ENCODE results near the gene FSTL3. TPM values are rescaled to one million over a fixed set of nuclear protein-coding genes. Genes with fewer than 3 reads are reported as not detected.
A peak's percentile ranks its signal among the peaks of the same experiment; 100 is the strongest.

FSTL3 gene
- total RNA-seq, 2 donors from 2014 or later = 1.3 to 2.0 TPM

DNA sequence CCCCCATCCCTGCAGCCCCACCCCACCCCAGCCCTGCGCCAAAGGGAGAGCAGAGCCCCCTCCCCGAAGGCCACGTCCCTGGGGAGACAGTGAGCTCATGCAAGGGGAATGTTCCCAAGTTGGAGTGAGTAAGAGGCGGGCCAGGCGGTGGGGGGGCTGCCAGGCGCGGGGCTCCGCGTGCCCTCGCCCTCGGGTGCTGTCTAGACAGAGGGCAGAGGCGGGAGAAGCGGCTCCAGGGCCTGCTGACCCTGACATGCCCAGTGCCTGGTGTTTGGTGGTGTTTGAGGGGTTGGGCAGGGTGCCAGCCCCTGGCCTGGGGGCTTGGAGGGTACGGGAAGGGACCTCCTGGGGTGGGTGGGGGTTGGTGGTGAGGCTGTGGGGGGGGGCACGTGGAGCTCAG is 1.0 kb downstream of the FSTL3 start:
- ATAC-seq (no peak), DNase-seq (no peak)
- Mint-ChIP-seq H3K27me3 (peaks cover 17% of the 10 kb centered on the region), H3K4me1 (peaks cover 9% of the 10 kb centered on the region), H3K36me3 (ENCODE audit: low read depth) (no peaks in the 10 kb centered on the region), H3K4me3 (no peak overlapping the region), H3K27ac (no peak overlapping the region)
- H3K9me3 ChIP-seq (ENCODE audit: control insufficient read depth, low read length, poor library complexity, severe bottlenecking) = no peaks in the 10 kb centered on the region

DNA sequence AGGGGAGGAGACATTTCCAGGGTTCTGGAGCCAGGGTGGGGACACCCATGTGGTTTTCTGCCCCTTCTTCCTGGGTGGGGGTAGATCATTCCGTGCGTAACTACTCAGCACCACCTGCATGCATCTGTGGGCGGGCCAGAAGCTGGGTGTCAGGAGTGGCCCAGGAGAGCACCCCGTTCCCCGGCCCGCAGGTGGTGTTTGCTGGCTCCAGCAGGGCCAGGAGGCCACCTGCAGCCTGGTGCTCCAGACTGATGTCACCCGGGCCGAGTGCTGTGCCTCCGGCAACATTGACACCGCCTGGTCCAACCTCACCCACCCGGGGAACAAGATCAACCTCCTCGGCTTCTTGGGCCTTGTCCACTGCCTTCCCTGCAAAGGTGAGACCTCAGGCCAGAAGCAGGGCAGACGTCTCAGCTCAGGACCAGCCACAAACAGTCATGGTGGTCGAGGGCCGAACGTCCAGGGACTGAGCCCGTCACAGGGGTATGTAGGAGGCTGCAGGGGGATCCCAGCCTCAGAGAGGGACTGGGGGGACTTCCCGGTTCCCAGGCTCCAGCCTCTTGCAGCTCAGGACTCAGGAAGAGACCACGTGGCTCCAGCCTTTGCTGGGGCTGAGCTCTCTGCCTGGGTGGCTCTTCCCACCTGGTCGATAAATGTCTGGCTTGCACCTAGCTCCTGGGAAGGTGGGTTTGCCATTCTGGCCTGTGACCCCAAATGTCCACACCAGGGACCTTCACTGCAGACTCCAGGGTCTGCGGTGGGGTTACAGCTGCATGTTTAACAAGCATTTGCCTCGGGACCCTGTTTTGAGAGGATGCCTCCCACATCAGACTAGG is 1.6 kb downstream of the FSTL3 start:
- Mint-ChIP-seq H3K27ac (no peak overlapping the region), H3K4me1 (peaks cover 9% of the 10 kb centered on the region), H3K36me3 (ENCODE audit: low read depth) (no peaks in the 10 kb centered on the region), H3K27me3 (peaks cover 17% of the 10 kb centered on the region), H3K4me3 (peak overlapping the region; percentile 31)
- no peak for DNase-seq
- H3K9me3 ChIP-seq (ENCODE audit: control insufficient read depth, low read length, poor library complexity, severe bottlenecking) = no peaks in the 10 kb centered on the region
- ATAC-seq = no peak

DNA sequence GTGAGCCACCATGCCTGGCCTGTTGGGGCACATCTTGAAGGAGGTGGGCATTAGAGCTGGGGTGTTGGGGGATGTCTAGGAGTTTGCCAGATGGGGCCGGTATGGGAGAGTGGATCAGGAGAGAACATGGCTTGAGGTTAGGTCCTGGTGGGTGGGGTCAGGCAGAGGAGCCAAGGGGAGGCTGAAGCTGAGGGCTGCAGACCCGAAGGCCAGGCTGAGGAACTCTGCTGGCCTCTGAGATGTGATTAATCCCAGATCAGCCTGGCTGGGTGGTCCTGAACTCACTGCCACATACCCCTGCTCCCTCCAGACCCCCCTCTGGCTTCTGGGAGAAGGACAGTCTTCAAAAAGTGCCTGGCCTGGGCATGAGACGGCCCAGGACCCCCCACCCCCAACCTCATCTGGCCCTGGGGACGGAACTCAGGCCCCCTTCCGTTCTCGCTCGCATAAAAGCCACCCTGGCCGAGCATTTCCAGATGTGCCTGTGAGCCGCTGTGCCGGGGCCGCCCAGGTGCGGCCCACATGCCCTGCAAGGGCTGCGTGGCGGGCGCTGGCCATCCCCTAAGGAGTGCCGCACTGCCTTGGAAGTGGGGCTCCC is 2.7 kb downstream of the FSTL3 start:
- peaks cover 9% of the 10 kb centered on the region for H3K27me3 Mint-ChIP-seq
- peaks cover 9% of the 10 kb centered on the region for H3K4me1 Mint-ChIP-seq
- peak overlapping the region; percentile 75 for H3K4me3 Mint-ChIP-seq
- H3K27ac Mint-ChIP-seq = no peak overlapping the region
- H3K9me3 ChIP-seq (ENCODE audit: control insufficient read depth, low read length, poor library complexity, severe bottlenecking) = no peaks in the 10 kb centered on the region
- DNase-seq (no peak), ATAC-seq (no peak)
- no peaks in the 10 kb centered on the region for H3K36me3 Mint-ChIP-seq (ENCODE audit: low read depth)

DNA sequence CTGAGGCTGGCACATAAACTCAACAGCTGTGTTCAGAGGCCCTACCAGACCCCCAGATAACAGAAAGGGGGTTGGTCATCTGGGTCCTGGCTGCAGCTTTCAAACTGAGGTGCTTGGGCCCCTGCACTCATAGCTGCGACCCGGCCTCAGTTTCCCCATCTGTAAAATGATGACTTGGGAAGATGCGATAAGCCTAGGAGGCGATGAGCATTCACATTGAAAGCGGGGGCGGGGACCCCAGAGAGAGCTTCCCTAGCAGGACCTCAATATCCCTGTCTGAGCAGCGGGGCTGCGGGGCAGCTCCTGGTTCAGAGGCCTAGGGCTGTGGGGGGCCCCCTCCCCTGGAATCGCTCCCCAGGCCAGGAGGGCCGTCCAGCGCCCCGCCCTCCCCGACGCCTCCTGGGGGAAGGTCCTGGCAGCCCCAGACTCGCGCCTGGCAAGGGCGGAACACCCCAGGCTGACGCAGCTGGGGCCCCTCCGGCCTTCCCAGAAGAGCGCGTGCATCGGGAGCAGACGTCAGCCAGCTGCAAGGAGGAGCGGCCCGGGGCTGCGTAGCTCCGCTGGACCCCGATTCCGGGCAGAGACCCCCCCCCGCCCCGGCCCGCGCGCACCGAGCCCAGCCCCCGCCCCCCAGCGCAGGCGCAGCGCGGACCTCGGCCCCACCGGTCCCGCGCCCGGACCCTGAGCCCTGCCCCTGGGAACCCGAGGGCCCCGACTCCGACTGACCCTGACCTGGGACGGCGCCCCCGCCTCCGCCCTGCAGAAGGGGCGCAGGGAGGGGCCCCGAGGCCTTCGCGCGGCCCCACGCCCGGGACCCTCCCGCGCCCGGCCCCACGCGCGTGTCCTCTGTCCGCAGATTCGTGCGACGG is 3.5 kb downstream of the FSTL3 start:
- H3K27ac Mint-ChIP-seq = no peak overlapping the region
- no peak for ATAC-seq

DNA sequence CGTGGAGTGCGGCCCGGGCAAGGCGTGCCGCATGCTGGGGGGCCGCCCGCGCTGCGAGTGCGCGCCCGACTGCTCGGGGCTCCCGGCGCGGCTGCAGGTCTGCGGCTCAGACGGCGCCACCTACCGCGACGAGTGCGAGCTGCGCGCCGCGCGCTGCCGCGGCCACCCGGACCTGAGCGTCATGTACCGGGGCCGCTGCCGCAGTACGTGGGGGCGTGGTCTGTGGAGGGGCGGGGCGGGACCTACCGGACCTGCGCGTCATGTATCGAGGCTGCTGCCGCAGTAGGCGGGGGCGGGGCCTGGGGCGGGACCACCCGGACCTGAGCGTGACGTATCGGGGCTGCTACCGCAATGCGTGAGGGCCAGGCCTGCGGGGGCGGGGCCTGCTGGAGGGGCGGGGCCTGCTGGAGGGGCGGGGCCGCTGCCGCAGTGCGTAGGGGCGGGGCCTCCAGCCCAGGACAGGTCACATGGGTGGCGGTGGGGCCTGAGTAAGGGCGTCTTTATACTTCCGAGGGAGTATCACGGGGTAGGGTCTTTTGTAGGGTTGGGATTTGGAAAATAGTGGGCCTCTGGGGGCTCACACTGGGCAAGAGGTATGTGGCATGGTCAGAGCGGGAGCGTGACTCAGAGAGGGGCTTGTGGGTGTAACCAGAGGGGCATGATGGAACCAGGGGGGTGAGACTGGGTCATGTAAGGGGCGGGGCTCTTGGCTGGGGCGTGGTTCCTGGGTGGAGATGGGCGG is 4.3 kb downstream of the FSTL3 start:
- H3K36me3 Mint-ChIP-seq (ENCODE audit: low read depth) = no peaks in the 10 kb centered on the region
- H3K4me3 Mint-ChIP-seq = peak overlapping the region; percentile 92
- H3K9me3 ChIP-seq (ENCODE audit: control insufficient read depth, low read length, poor library complexity, severe bottlenecking) = no peaks in the 10 kb centered on the region
- H3K27me3 Mint-ChIP-seq = peaks cover 1% of the 10 kb centered on the region
- peak overlapping the region; percentile 93 for H3K27ac Mint-ChIP-seq
- ATAC-seq (peak; percentile 84), DNase-seq (peak; percentile 96 to 100 (median 100))
- H3K4me1 Mint-ChIP-seq = peaks cover 5% of the 10 kb centered on the region

More for the DNA sequence above, 3.5 kb downstream of the FSTL3 start:
- DNase-seq = no peak
- no peaks in the 10 kb centered on the region for H3K9me3 ChIP-seq (ENCODE audit: control insufficient read depth, low read length, poor library complexity, severe bottlenecking)
- Mint-ChIP-seq H3K4me3 (peak overlapping the region; percentile 92), H3K36me3 (ENCODE audit: low read depth) (no peaks in the 10 kb centered on the region), H3K27me3 (peaks cover 7% of the 10 kb centered on the region), H3K4me1 (peaks cover 9% of the 10 kb centered on the region)

DNA sequence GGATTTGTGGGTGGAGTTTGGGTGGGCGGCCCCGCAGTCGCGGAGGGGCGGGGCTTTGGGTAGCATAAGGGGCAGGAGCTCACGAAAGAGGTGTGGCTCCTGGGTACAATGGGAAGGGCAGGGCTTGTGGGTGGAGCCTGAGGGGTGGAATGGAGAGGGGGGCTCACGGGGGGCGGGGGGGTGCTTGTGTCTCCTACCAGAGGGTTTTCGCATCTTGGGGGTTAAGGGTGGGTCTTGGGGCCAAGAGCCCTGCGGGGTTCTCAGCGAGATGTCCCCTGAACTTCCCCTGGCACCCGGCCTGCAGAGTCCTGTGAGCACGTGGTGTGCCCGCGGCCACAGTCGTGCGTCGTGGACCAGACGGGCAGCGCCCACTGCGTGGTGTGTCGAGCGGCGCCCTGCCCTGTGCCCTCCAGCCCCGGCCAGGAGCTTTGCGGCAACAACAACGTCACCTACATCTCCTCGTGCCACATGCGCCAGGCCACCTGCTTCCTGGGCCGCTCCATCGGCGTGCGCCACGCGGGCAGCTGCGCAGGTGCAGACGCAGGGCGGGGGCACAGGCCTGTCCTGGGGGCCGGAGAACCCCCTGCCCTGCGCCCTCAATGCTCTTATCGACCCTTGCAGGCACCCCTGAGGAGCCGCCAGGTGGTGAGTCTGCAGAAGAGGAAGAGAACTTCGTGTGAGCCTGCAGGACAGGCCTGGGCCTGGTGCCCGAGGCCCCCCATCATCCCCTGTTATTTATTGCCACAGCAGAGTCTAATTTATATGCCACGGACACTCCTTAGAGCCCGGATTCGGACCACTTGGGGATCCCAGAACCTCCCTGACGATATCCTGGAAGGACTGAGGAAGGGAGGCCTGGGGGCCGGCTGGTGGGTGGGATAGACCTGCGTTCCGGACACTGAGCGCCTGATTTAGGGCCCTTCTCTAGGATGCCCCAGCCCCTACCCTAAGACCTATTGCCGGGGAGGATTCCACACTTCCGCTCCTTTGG is 5.1 kb downstream of the FSTL3 start:
- peak overlapping the region; percentile 92 for H3K4me3 Mint-ChIP-seq
- H3K36me3 Mint-ChIP-seq (ENCODE audit: low read depth) = no peaks in the 10 kb centered on the region

DNA sequence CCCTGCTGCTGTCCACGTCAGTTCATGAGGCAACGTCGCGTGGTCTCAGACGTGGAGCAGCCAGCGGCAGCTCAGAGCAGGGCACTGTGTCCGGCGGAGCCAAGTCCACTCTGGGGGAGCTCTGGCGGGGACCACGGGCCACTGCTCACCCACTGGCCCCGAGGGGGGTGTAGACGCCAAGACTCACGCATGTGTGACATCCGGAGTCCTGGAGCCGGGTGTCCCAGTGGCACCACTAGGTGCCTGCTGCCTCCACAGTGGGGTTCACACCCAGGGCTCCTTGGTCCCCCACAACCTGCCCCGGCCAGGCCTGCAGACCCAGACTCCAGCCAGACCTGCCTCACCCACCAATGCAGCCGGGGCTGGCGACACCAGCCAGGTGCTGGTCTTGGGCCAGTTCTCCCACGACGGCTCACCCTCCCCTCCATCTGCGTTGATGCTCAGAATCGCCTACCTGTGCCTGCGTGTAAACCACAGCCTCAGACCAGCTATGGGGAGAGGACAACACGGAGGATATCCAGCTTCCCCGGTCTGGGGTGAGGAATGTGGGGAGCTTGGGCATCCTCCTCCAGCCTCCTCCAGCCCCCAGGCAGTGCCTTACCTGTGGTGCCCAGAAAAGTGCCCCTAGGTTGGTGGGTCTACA is 6.6 kb downstream of the FSTL3 start:
- DNase-seq (no peak), ATAC-seq (no peak)
- no peak overlapping the region for H3K27ac Mint-ChIP-seq
- no peaks in the 10 kb centered on the region for H3K9me3 ChIP-seq (ENCODE audit: control insufficient read depth, low read length, poor library complexity, severe bottlenecking)
- peaks cover 5% of the 10 kb centered on the region for H3K4me1 Mint-ChIP-seq
- H3K4me3 Mint-ChIP-seq = no peak overlapping the region
- no peaks in the 10 kb centered on the region for H3K27me3 Mint-ChIP-seq
- no peaks in the 10 kb centered on the region for H3K36me3 Mint-ChIP-seq (ENCODE audit: low read depth)

More for the DNA sequence above, 5.1 kb downstream of the FSTL3 start:
- Mint-ChIP-seq H3K27ac (peak overlapping the region; percentile 93), H3K4me1 (peaks cover 5% of the 10 kb centered on the region), H3K27me3 (no peaks in the 10 kb centered on the region)
- ATAC-seq (no peak), DNase-seq (peak in 2 of 3 donors; percentile 83 to 90)
- H3K9me3 ChIP-seq (ENCODE audit: control insufficient read depth, low read length, poor library complexity, severe bottlenecking) = no peaks in the 10 kb centered on the region

DNA sequence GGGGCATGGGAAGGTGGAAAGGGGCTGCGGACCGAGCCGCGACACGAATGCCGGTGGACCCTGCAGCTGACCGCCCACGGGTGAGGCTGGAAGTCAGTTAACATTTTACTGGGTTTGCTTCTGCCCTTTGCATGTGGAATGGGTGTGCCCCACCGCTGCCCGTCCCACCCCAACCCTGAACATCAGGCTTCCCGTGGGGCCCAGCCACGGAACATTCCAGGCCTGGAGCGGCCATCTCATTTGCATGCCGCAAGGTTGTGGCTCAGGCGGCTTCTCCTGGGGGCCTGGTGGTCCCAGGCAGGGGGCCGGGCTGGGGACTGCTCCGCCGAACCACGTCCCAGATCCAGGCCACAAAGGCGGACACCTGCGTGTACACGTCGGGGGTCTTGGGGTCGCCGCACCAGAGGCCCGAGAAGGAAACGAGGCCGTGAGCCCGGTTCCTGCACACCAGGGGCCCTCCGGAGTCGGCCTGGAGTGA is 9.3 kb downstream of the FSTL3 start:
- no peaks in the 10 kb centered on the region for H3K9me3 ChIP-seq (ENCODE audit: control insufficient read depth, low read length, poor library complexity, severe bottlenecking)
- Mint-ChIP-seq H3K27ac (no peak overlapping the region), H3K4me1 (peaks cover 5% of the 10 kb centered on the region), H3K36me3 (ENCODE audit: low read depth) (no peaks in the 10 kb centered on the region), H3K4me3 (no peak overlapping the region), H3K27me3 (no peaks in the 10 kb centered on the region)
- DNase-seq (no peak), ATAC-seq (no peak)

DNA sequence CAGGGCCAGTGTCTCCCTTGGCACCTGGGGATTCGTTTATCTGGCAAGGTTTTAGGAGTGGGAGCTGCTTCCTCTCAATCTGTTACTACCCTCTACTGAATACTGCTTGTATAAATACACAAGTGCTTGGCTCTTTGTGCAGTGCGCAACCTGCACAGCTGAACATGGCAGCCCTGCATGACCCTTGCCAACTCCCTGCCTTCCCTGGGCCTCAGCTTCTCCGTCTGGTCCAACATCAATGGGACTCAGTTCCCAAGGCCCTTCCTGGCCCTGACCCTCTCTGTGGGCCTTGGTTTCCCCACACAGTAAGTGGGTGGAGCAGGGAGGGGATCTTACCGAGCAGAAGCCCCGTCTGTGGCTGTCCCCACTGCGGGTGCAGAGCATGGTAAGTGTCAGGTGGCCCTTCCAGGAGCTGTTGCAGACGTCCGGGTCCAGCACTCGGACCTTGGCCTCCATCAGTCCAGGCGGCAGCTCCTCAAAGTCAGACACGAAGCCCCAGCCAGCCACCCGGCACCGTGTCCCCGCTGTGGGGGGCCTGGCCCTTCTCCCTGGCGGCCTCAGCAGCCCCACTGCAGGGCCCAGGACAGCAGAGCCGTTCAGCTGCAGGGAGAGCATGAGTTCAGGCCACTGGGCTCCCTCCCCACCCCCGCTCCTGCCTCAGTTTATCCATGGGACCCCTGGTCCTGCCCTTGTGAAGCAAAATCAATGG is 10.6 kb downstream of the FSTL3 start:
- ATAC-seq (no peak), DNase-seq (no peak)
- Mint-ChIP-seq H3K36me3 (ENCODE audit: low read depth) (no peaks in the 10 kb centered on the region), H3K27me3 (no peaks in the 10 kb centered on the region), H3K4me3 (no peak overlapping the region), H3K27ac (no peak overlapping the region), H3K4me1 (no peaks in the 10 kb centered on the region)
- H3K9me3 ChIP-seq (ENCODE audit: control insufficient read depth, low read length, poor library complexity, severe bottlenecking) = no peaks in the 10 kb centered on the region

DNA sequence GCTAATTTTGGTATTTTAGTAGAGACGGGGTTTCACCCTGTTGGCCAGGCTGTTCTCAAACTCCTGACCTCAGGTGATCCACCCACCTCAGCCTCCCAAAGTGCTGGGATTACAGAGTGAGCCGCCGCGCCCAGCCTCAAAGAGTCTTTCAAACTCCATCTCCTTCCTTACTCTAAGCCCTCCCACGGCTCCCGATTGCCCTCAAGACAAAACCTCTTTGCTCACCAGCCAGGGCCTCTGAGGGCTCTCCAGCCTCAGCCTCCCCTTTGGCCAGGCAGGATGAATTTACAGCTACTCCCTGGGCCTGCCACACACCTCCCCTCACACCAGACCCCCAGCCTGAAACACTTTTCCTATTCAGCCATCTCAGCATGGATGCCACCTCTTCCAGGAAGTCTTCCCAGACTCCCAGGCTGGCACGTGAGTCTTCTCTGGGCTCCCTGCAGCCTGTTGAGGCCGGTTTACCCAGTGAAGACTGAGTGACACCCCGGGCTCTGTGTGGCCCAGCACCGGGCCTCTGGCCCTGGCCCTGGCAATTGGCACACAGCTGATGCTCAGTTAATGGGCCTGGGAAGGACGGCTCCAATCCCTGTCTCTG is 11.5 kb downstream of the FSTL3 start:
- no peaks in the 10 kb centered on the region for H3K9me3 ChIP-seq (ENCODE audit: control insufficient read depth, low read length, poor library complexity, severe bottlenecking)
- DNase-seq (no peak), ATAC-seq (no peak)
- Mint-ChIP-seq H3K4me1 (no peaks in the 10 kb centered on the region), H3K27me3 (no peaks in the 10 kb centered on the region), H3K4me3 (no peak overlapping the region), H3K36me3 (ENCODE audit: low read depth) (no peaks in the 10 kb centered on the region), H3K27ac (no peak overlapping the region)

DNA sequence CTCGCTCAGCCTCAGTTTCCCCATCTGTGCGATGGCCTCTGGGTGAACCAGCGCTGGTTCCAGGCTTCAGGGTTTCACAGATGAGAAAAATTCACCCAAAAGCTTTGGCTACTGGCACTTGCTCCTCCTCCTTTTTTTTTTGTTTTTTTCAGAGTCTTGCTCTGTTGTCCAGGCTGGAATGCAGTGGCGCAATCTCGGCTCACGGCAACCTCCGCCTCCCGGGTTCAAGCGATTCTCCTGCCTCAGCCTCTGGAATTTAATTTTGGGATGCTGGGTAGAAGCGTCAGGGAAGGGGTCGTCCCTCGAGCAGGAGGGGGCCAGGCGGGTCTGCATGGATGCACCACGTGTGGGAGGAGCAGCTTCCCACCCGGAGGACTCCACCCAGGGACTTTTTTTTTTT is 12.0 kb downstream of the FSTL3 start:
- no peak for DNase-seq
- H3K27ac Mint-ChIP-seq = no peak overlapping the region

More for the DNA sequence above, 12.0 kb downstream of the FSTL3 start:
- no peak overlapping the region for H3K4me3 Mint-ChIP-seq
- no peaks in the 10 kb centered on the region for H3K36me3 Mint-ChIP-seq (ENCODE audit: low read depth)
- H3K27me3 Mint-ChIP-seq = no peaks in the 10 kb centered on the region
- no peaks in the 10 kb centered on the region for H3K4me1 Mint-ChIP-seq
- H3K9me3 ChIP-seq (ENCODE audit: control insufficient read depth, low read length, poor library complexity, severe bottlenecking) = no peaks in the 10 kb centered on the region
- ATAC-seq = no peak
